Measurements from ENCODE around the gene ARPC2. TPM values are rescaled to one million over a fixed set of nuclear protein-coding genes. Genes with fewer than 3 reads are reported as not detected.

Gene ARPC2
- total RNA-seq, 1 donor from 2014 or later: 687 TPM

DNA sequence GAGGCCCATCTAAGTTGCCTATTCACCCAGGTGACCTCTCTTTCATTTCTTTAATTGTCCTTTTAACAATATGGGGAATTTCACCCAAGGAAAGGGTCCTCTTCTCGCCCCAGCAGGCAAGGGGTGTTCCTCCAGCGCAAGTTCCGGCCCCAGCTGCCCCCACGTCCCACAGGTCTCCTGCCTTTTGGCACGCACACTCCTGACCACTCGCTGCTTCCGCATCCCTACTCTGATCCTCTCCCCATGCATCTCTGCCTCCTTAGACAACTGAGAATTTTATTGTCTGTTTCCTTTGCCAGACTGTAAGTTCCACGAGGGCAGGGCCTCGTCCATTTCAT lies 684 bp upstream of the ARPC2 start:
- intact Hi-C loops (cut with micrococcal nuclease): loop anchor here (1.0 to 5.0 kb wide), 9 partner anchors 48 to 1380 kb away; partner anchors contain the start of genes ANKZF1, ATG9A, CNPPD1 and GMPPA

DNA sequence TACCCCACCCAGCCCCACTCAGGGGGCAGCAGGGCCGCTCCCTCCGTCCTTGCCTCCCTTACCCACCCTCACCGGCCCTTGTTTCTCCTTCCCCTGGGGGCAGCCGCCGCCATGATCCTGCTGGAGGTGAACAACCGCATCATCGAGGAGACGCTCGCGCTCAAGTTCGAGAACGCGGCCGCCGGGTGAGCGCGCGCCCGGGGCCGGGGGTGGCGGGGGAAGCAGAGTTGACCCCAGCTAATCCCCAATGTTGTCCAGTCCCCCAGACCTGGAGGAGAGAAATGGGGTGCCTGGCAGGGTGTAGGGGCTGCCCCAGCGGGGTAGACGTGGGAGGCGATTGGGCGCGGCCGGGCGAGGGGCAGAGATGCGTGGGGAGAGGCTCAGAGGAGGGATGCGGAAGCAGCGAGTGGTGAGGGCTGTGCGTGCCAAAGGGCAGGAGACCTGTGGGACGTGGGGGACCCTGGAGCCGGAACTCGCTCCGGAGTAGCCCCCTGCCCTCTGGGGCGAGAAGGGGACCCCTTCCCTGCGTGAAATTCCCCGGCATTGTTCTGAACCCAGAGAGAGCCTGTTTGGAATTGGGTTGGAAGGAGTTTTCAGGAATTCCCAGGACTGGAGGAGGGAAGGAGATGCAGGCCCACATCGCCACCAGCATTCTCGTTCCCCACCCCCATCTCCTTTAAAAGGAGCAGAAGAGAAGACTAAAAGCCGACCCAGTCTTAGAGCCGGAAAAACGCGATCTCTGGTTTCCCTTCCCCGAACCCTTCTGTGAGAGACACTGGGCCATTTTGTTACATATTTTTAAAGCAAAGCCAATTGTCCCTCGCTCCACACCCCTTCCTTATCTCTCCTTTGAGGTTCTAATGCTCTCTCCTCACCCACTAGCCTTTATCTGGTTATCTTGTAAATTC lies 625 bp downstream of the ARPC2 start:
- intact Hi-C loops (cut with micrococcal nuclease): loop anchor here (1.0 to 5.0 kb wide), 13 partner anchors 12 to 1379 kb away; partner anchors contain the start of genes AAMP, ANKZF1, ATG9A and CNOT9

DNA sequence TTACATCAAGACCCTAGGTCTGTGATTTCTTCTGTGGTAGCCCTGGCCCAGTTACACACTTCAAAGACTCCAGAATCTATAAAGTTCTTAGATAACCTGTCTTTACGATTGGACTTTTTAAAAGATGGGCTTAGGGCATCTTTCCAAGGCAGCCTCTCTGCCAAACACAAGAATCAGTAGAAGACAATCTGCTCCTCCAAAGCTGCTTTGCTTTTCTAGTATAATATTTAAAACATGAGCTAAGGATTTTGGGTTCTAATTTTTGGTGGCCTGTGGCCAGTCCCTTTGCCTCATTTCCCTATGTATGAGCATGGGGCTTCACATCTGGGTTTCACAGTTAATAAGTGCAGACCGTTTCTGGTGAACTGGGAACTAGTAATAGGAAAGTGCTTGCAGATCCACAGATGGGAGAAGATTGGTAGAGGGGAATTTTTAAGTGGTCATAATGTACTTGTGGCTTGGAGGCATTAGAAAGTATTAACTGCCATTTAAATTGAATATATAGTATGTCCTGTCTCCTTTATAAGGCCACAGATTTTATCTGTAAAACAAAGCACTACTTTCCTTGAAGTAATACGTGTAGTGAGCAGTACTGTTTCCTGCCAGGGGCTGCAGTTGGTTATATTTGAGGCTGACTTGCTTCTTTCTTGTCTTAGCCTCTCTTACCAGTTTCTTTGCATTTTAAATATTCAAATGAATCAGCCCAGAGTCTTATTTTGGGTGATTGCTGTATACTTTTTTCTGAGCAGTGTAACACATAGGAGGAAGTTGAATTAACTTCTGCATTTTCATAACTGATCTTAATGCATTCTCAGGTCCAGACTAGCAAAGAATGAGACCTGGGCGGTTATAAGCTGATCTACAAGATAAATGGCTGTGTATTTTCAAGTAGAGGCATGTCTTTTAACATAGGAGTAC lies 1.5 kb downstream of the ARPC2 start:
- intact Hi-C loops (cut with micrococcal nuclease): loop anchor here (1.0 to 5.0 kb wide), 9 partner anchors 11 to 1027 kb away; partner anchors contain the start of genes ANKZF1, ATG9A, CNPPD1 and GLB1L

DNA sequence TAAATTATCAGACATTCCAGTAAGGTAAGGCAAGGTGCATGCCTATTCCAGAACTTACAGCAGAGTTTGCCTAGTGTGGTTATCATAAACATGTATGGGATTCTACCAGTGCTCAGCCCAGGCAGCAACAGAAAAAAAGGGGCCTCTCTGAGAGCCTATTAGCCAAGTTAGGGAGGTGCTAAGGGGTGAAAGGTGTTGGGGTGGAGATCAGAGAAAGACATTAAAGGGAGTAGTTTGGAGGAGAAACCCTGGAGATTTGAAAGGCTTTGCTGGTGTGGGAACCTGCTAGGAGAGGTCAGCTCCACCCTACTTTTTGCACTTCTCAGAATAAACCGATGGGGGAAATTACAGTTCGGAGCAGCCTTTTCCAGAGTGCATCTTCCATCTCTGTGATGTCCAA lies 2.9 kb downstream of the ARPC2 start:
- intact Hi-C loops (cut with micrococcal nuclease): loop anchor here (1.0 to 5.0 kb wide), 6 partner anchors 439 to 1025 kb away; partner anchors contain the start of genes ANKZF1, ATG9A, BCS1L and CNPPD1

DNA sequence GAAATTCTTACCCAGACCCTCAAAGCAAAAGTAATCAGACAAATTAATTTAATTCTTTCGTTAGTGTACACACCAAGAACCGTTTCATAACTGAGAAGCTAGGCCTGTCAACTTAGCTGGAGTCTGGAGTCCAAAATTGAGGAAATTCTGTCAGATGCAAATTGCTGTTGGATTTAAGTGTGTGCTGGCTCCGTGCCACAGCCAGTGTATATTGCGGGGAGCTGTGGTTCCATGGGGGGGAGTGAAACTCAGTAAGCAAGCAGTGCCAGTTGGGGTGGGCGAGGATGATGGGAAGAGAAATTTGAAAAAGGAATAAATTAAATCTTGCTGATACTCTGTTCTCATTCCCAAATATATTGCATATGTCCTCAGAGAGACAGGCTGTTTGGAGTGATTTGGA lies 4.0 kb downstream of the ARPC2 start:
- intact Hi-C loops (cut with micrococcal nuclease): loop anchor here (2.0 kb wide), 1 partner anchor 438 kb away; the partner anchor contains the start of genes BCS1L and ZNF142

DNA sequence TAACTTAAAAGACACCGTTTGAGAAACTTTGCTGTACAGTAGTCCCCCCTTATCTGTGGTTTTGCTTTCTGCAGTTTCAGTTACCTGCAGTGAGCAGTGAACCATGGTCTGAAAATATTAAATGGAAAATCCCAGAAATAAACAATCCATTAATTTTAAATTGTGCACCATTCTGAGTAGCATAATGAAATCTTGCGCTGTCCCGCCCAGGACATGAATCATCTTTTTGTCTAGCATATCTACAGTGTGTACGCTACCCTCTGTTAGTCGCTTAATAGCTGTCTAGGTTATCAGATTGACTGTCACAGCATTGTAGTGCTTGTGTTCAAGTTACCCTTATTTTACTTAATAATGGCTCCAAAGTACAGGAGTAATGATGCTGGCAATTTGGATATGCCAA lies 6.1 kb downstream of the ARPC2 start:
- intact Hi-C loops (cut with micrococcal nuclease): no loop called here

DNA sequence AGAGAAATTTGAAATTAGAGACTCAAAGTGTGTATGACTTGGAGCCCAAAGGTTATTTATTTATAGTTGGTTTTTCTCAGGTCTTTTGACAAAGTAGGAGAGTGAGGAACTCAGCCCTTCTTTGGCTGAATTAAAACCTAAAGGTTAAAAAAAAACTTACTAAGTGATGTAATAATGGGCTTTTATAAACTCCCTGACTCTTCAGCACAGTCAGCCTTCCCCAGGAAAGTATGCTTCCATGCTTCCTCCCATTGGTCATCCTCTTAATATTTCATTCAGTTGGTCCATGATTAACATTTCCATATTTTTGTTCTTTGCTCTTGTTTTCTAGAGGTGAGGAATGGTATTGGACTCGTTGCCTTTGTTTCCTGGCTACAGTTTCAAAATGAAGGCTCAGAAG lies 7.2 kb downstream of the ARPC2 start:
- intact Hi-C loops (cut with micrococcal nuclease): no loop called here

GRCh38 chr2:218226903-218227302 lies 9.9 kb downstream of the ARPC2 start:
- intact Hi-C loops (cut with micrococcal nuclease): loop anchor here (5.0 kb wide), 1 partner anchor 1815 kb away; the partner anchor contains the start of gene SMARCAL1

DNA sequence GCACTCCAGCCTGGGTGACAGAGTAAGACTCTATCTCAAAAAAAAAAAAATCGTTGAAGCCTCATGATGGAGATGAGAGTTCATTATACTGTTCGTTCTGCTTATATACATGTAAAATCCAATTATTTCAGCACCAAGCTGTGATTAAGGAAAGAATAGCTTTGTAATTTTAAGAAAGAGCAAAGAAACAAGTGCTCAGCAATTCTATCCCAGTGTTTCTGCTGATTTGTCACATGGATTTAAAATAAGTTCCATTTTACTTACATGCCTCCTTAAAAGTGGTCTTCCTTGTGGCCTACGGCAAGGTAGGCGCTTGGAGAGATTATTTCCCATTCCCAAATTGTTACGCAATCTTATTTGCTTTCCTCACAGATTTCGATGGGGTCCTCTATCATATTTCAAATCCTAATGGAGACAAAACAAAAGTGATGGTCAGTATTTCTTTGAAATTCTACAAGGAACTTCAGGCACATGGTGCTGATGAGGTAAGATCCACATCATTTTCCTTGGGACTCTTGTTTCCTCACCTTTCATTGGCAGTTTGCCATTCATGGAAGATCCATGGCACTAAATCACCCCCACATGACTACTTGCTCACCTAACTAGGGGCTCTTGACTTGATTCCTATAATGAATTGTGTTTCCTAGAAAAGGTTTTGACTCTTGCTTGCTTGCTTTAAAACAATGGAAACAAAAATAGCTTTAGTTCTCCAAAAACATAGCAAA lies 11.5 kb downstream of the ARPC2 start:
- intact Hi-C loops (cut with micrococcal nuclease): loop anchor here (1.0 to 5.0 kb wide), 7 partner anchors 10 to 1816 kb away; partner anchors contain the start of genes AAMP, PNKD and SMARCAL1

GRCh38 chr2:218229239-218229638 lies 12.2 kb downstream of the ARPC2 start:
- intact Hi-C loops (cut with micrococcal nuclease): loop anchor here (1.0 to 5.0 kb wide), 7 partner anchors 9 to 1817 kb away; partner anchors contain the start of genes AAMP, PNKD and SMARCAL1

DNA sequence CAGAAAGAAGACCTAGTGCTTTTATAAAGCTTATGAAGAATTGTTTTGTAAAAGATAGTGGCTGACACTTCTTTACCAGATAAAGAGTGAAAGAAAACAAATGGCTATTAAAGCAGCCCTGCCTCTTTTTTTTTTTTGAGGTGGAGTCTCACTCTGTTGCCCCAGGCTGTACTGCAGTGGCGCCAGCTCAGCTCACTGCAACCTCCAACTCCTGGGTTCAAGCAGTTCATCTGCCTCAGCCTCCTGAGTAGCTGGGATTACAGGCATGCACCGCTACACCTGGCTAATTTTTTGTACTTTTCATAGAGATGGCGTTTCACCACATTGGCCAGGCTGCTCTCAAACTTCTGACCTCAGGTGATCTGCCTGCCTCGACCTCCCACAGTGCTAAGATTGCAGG lies 12.9 kb downstream of the ARPC2 start:
- intact Hi-C loops (cut with micrococcal nuclease): loop anchor here (1.0 to 5.0 kb wide), 8 partner anchors 8 to 1818 kb away; partner anchors contain the start of genes AAMP, PNKD and SMARCAL1

GRCh38 chr2:218230882-218231281 lies 13.9 kb downstream of the ARPC2 start:
- intact Hi-C loops (cut with micrococcal nuclease): loop anchor here (2.0 kb wide), 1 partner anchor 14 kb away; no protein-coding TSS in a partner anchor

GRCh38 chr2:218233543-218233942 lies 16.6 kb downstream of the ARPC2 start:
- intact Hi-C loops (cut with micrococcal nuclease): no loop called here

DNA sequence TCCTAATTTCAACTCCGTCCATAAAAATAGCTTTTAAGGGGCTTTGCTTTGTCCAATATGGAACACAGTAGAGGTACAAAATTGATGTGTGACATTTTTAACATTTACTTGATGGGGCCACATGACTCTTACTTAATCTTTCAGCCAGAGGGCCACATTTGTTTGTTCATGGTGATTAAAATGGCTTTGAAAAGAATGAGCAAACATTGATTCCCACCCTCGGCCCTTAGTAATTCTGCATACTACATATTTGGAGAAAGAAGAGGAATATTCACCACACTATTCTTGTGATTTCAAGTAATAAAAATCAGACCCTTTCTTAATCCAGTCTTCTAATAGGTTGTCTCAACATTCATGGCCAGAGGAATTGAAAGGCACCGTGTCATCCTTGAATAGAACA lies 17.5 kb downstream of the ARPC2 start:
- intact Hi-C loops (cut with micrococcal nuclease): no loop called here

GRCh38 chr2:218235017-218235416 lies 18.0 kb downstream of the ARPC2 start:
- intact Hi-C loops (cut with micrococcal nuclease): no loop called here

DNA sequence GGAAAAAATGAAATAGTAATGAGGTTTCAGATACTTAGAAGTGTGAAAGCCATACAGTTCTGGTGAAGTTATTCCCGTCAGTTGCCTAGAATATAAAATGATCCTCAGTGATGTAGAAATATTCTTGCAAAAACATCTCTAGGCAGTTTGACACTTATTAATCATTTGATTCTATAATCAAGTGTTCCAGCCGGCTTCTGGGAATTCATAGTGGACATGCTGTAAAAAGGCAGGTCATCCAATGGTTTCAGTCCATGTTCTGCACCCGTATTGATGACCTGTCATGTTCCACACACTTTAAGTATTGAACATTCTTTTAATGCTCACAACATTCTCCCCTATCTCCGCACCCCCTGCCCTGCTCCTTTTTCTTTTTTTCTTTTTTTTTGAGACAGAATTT lies 19.8 kb downstream of the ARPC2 start:
- intact Hi-C loops (cut with micrococcal nuclease): no loop called here

DNA sequence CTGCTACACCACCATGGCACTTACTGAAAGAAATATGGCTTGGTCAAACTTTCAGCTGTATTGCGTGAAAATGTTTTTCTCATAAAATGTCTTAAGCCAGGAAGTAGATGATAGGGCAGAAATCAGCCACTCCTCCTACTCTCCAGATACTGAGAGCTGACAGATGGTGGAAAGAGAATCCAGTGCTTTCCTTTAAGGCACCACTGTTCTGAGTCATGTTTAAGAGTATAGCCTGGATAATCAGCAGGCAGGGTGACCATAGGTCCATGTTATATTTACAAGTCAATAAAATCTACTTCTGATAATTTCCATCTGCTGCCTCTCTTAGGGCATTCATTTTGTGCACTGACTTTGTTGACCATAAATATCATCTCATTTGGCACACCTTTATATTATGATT lies 21.9 kb downstream of the ARPC2 start:
- intact Hi-C loops (cut with micrococcal nuclease): loop anchor here (1.0 kb wide), 1 partner anchor 10 kb away; no protein-coding TSS in a partner anchor

DNA sequence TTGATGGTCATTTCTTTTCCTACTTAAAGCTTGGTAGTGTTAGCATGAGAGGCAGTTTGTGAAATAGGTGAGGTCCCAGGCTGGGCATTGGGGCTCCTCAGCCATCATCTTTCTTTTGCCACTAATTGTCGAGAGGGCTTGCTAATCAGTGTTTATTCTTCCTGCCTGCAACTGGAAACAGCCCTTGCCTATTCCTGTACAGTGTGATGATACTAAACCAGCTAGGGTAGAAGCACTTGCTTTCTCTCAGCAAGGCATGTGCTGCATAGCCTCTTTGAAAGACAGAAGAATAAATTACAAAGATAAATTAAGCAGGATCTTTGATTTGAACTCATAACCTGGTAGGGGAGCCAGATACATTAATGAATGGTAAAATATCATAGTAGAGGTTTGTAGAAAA lies 27.2 kb downstream of the ARPC2 start:
- intact Hi-C loops (cut with micrococcal nuclease): loop anchor here (2.0 kb wide), 1 partner anchor 13 kb away; no protein-coding TSS in a partner anchor

DNA sequence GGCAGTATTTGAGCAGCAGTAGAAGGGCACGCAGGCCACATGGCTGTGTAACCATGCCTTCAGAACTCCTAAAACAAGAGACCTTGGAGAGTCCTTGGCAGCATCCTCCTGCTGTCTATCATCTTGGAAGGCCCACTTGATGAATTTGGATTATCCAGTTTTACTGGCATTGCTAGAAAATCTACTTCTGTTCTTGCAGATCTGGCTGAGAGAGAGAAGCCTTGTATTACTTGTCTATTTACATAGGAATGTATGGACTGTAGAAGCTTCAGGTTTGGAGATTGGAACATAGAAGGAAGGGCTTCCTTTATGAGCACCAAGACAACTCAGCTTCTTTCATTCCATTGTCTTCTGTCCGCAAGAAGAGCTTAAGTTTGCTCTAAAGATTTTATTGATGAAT lies 27.7 kb downstream of the ARPC2 start:
- intact Hi-C loops (cut with micrococcal nuclease): loop anchor here (2.0 kb wide), 1 partner anchor 14 kb away; no protein-coding TSS in a partner anchor

DNA sequence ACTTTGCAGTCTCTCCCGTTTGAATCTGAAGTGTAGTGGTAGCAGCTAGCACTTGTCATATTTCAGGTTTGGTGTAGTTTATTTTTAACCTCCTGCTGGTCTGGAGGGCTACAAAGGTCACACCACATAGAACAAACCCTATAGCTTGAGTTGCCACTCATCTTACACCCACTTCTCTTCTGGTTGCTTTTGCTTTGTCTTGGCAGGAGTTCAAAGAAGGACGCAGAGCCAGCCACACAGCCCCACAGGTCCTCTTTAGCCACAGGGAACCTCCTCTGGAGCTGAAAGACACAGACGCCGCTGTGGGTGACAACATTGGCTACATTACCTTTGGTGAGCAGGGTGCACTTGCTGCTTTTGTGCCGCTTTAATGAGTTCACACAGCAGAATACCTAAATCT lies 28.2 kb downstream of the ARPC2 start:
- intact Hi-C loops (cut with micrococcal nuclease): loop anchor here (2.0 kb wide), 1 partner anchor 14 kb away; no protein-coding TSS in a partner anchor

Data from T-helper 1 cell treated with Interleukin-12 subunit alpha and Interleukin-12 subunit beta and Interleukin-4 antibody, amounts not matched to agents 30 ng/mL and 1 ng/mL, for 36 hours (primary cell).